Suppressor macrophage treated with lipopolysaccharide for 1 hour (primary cell): ENCODE results near the gene CALY.
A peak's percentile ranks its signal among the peaks of the same experiment; 100 is the strongest.
"Not testable (repeated sequence)": the region's sequence is repeated elsewhere in the genome, so short reads cannot be mapped to it uniquely, and the experiment has no call there.

Experiments used
- DNase-seq, 3 donors: peaks; one replicate each; pipeline ENCODE4 v3.0.0-alpha.2; 2020 to 2022

CALY gene

DNA sequence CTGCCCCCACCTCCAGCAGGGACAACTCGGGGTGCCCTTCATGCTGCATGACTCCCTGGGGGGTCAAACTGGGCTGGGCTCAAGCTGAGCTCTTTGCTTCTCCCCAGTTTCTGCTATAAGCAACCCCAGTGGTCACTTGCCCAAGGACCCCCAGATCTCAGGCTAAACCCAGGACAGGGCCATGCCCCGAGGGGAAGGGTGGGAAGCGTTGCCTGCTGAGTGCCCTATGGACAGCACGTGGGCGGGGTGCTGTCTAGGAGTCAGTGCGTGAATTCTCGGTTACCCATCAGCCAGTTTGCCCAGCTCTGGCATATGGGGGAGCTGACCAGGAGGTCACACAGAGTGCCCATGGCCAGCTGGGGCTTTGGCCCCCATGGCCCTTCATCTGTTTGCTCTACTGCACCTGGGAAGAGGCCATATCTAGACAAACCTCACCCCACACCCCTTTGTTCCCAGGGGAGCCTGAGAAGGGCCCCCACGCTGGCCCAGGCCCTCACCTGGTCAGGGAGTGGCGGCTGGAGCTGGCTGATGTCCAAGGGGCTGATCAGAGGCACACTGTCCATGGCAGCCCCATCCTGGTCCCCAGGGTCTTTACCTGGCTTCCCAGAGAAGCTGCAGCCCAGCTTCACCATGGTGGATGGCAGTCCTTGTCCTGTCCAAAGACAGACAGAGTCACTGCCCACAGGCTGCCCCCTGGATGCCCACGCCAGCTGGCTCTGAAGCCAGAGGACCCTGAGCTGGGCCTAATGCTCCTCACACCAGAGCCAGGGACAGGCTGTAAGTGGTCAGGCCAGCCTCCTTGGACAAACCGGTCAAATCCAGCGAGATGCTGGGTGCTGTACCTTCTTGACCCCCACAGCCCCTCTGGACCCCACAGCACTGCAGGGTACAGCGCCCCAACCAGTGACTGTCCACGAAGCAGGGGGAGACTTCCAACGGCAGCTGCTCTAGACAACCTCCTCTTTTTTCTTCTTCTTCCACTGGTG, 8.0 kb downstream of the CALY start:
- no peak for DNase-seq

DNA sequence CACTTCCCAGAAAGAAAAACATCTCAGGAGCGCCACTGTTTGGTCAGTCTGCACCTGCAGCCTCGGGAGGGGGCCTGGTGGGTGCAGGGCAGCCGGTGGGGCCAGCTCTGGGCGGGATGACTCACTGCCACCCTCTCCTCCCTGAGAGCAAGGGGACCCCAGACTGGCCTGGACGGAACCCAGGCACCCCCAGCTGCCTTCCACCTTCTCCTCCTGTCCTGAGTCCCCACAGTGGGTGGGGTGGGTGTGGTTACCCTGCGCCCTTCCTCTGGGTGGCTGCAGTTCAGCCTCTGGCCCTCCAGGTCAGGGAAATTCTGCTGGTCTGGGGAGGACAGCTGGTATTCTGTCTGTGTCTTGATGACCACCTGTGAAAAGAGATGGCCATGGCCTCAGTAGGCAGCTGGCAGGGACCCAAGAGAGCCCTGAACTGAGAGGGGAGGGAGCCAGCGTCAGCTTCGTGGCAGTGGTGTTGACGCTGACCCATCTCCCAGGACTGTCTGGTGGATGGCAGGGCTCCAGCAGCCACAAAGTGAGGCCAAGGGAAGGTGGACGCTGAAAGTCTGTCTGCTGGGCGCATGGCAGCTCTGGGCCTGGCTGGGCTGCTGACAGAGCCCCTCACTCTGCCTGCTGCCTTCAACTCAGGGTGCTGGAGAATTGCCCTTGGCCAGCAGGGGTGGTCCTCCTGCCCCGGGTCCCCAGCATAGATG, 8.9 kb downstream of the CALY start:
- DNase-seq, result no peak

DNA sequence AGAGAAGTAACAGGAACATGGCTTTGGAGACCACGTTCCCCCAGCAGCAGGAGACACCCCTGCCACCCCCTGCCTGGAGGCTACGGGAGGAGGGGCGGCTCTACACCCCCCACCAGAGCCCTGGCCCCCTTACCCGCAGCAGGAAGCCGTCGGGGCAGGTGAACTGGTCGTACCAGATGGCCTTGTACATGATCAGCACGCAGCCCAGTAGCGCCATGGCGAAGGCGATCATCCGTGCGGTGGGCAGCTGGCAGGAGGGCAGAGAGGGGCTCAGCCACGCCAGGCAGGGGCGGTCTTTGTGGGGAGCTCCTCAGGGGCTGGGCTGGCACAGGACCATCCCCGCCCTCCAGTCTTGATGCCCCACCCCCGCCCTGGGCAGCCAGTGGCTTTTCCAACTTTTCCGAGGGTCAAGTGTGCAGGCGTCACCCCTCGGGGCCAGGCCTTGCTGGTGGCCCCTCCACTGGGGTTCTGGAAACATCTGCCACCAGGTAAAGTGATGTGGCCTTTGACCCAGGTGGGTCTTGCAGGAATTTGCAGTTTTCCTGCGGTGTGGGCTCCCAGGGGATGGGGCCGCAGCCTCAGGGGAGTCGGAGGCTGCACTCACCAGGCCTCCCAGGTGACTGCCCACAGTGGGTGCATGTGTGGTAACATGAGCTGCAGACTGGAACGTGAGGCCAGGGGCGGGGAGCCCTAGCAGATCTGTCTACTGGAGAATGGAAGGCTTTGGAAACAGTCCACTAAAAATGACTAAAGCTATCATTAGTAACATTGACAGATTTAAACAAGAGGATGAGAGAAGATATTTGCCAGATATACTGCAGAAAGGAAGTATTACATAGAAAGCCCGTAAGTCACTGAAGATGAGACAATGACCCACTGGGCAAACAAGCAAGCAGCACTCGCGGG, 9.7 kb downstream of the CALY start:
- no peak for DNase-seq

GRCh38 chr10:133326223-133326551, 10.5 kb downstream of the CALY start:
- DNase-seq, result no peak

GRCh38 chr10:133325440-133326222, 11.1 kb downstream of the CALY start:
- DNase-seq, result peak in 1 of 3 donors; percentile 45

- DNase-seq, result no peak
Measured at GRCh38 chr10:133324857-133325260, 11.8 kb downstream of the CALY start.

DNA sequence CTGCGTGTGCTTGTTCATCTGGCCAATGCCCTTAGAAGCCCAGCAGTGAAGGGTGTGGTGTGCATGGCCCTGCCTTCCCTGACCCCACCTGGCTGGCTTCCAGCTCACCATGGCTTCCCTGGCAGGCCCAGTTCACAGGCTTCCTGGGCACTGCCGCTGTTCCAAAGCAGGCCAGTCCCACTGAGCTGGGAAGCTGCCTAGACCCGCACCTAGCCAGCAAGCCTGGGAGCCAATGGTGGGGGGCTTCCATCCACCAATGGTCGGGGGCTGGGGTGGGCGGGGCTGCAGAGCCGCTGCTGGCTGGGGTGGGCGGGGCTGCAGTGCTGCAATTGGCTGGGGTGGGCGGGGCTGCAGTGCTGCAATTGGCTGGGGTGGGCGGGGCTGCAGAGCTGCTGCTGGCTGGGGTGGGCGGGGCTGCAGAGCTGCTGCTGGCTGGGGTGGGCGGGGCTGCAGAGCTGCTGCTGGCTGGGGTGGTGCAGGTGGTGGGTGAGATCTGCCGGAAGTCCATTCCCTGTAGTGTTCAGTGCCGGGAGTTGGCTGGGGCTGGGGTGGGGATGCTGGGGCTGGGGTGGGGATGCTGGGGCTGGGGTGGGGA, 12.4 kb downstream of the CALY start:
- peak in 2 of 3 donors; percentile 31 to 67 for DNase-seq

GRCh38 chr10:133322064-133322709, 14.5 kb downstream of the CALY start:
- not testable (repeated sequence) for DNase-seq

- peak in 1 of 3 donors; percentile 29 for DNase-seq
Measured at GRCh38 chr10:133320852-133321422, 15.8 kb downstream of the CALY start.

DNA sequence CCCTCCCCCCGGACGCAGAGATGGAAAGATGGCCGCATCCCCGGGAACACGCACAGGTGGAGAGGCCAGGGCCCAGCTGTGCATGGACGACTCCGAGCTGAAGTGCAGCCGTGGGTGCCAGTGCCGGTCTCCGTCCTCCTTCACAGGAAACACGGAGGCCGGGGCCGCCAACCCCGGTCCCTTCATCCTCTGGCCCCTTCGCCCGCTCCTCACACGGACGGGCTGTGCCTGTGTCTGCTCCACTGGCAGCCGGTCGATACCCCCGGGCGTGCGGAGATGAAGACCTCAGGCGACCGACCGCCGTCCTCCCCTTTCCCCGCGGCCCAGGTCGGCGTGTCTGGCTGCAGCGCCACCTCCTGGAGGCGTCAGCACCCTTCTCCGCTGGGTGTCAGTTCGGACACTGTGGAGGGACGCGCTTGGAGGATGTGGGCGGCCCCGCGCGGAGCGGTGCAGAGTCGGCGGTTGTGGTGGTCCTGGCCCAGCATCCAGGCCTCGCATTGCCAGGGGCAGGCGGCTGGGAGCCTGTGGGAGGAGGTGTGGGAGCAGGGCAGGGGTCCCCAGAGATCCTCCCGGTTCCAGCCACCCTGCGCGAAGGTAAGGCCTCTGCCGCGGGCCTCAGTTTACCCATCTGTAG, 18.1 kb downstream of the CALY start:
- DNase-seq, result peak; percentile 74 to 89 (median 82)

- no peak for DNase-seq
Measured at GRCh38 chr10:133316732-133317131, 20.0 kb downstream of the CALY start.

DNA sequence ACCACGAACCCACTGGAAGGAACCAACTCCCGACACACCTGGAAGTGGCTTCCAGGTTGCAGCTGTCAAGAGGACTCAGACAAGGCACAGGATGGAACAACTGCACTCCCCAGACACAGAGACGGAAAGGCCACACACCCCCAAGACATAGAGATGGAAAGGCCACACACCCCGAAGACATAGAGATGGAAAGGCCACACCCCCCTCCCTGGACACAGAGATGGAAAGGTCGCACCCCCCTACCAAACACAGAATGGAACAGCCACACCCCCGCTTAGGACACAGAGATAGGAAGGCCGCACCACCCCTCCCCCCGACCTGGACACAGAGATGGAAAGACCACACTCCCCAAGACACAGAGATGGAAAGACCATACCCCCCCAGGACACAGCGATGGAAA, 20.4 kb downstream of the CALY start:
- no peak for DNase-seq

- peak in 1 of 3 donors; percentile 25 for DNase-seq
Measured at GRCh38 chr10:133315847-133316246, 20.8 kb downstream of the CALY start.

DNA sequence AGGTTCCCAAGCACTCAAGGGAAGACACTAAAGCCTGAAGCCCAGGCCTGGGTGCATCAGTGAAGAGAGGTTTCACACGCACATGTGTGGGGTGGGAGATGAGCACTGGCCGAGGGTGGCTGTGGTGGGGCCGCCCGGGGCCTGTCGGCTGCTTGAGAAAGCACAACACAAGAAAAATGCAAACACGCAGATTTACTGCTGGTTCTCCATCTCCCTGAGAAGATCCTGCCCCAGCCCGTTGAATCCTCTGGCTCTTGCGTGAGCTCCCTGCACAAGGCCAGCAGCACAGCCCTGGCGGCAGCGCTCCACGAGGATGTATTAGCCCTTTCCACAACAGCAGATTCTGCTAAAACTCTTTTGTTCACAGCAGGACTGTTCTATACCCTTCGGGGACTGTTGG, 21.8 kb downstream of the CALY start:
- DNase-seq, result no peak

DNA sequence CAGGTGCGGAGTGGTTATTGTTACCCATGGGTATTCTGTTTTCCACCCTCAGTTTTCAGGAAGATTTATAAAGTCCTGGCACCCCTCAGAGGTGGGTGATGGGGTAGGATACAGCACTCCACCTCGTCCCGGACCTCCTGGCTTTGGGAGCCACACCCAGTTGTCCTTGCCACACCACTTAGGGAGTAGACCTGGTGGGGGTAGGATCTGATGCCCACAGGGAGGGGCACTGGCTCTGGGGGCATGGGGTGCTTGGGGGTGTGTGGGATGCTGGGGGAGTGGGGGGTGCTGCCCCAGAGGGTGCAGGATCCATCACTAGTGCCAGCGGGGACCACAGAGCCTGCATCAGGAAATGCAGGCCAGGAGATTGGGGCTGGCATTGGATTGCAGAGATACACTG, 23.5 kb downstream of the CALY start:
- DNase-seq, result no peak

DNA sequence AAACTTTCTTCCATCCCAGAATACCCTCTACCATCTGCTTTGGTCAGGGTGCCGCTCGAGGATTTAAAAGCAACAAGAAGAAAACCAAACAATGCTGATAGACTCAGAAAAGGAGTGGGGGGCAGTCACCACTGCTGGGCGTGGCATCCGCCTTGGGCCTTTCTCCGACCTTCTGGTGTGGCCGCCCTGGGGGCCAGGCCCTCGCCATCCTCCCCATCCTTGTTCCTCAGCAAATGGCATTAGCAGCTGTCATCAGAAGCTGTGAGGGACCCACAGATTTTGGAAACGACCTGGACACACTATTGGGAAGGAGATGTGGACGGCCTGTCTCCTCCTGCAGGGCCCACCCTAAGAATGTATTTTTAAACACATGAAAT, 23.9 kb downstream of the CALY start:
- DNase-seq, result no peak

GRCh38 chr10:133312016-133312768, 24.5 kb downstream of the CALY start:
- DNase-seq, result no peak

DNA sequence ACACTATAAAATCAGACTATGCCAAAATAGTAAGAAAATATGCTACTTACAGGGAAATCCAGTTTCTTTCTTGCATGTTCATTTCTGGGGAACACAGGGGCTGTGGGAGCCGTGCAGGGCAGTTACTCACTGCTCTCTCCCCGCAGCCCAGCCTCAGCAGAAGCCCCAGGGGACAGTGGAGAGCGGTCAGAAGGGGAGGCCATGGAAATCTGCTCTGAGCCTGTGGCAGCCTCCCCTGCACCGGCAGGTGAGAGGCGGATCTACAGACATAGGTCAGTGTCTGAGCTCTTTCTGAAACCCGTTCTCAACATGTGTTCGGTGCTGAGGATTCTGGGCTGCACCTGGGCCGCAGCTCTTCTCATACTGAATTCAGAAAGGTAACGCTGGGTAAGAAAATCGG, 25.1 kb downstream of the CALY start:
- no peak for DNase-seq

DNA sequence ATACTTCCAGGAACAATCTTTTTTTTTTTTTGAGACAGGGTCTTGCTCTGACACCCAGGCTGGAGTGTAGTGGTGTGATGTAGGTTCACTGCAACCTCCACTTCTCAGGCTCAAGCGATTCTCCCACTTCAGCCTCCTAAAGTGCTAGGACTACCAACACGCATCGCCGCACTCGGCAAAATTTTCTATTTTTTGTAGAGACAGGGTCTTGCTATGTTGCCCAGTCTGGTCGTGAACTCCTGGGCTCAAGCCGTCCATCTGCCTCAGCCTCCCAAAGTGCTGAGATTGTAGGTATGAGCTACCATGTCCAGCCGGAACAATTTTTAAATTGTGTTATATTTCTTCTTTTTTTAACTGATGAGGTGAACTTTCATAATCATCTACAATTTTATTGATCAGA, 25.9 kb downstream of the CALY start:
- DNase-seq, result no peak

DNA sequence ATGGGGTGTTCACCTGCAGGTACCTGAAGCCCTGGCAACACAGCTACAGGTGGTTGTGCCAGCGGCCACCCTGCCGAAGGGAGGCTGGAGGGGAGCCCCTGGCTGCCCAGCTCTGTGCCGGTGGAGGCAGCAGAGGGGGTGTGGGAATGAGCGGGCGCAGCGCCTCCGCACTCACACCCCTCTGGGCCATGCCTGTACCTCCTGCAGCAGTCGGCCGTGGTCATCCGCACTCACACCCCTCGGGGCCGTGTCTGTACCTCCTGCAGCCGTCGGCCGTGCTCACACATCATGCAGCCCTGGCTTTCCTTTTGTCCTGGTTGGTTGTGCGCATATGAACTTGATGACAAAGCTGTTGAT, 26.3 kb downstream of the CALY start:
- DNase-seq, result no peak
